H9 (cell line): ENCODE results near the gene SSBP2. TPM values are rescaled to one million over a fixed set of nuclear protein-coding genes. Genes with fewer than 3 reads are reported as not detected.
"Not testable (repeated sequence)": the region's sequence is repeated elsewhere in the genome, so short reads cannot be mapped to it uniquely, and the experiment has no call there.

Experiments used
- DNase-seq: peaks from one replicate; pipeline ENCODE4 v3.0.0-alpha.2; 2017
- H2AFZ ChIP-seq: one replicate; pipeline ENCODE4 v1.6.1; 2013; ENCODE audit warnings: mild to moderate bottlenecking, low read length, control low read depth, moderate library complexity
- H2AK5ac ChIP-seq: 2 replicates; pipeline ENCODE4 v1.6.1; 2013; ENCODE audit warnings: low read length, control low read depth, mixed read lengths; ENCODE audit not compliant: insufficient read length
- H2BK120ac ChIP-seq: one replicate; pipeline ENCODE4 v1.6.1; 2013; ENCODE audit warnings: low read depth, mild to moderate bottlenecking, low read length, control low read depth, inconsistent platforms; ENCODE audit not compliant: poor library complexity, severe bottlenecking
- H2BK12ac ChIP-seq: 2 replicates; pipeline ENCODE4 v1.6.1; 2013; ENCODE audit warnings: low read length, control low read depth, mixed read lengths, low read depth; ENCODE audit not compliant: insufficient read length
- H2BK15ac ChIP-seq: 2 replicates; pipeline ENCODE4 v1.6.1; 2013; ENCODE audit warnings: low read depth, low read length, control low read depth
- H2BK20ac ChIP-seq: one replicate; pipeline ENCODE4 v1.6.1; 2013; ENCODE audit warnings: low read depth, mild to moderate bottlenecking, low read length, control low read depth, inconsistent platforms; ENCODE audit not compliant: poor library complexity, severe bottlenecking
- H2BK5ac ChIP-seq: 2 replicates; pipeline ENCODE4 v1.6.1; 2013; ENCODE audit warnings: low read length, control low read depth, mixed read lengths; ENCODE audit not compliant: insufficient read length
- H3K14ac ChIP-seq: 2 replicates; pipeline ENCODE4 v1.6.1; 2013; ENCODE audit warnings: low read length, control low read depth; ENCODE audit not compliant: insufficient read depth
- H3K18ac ChIP-seq: 2 replicates; pipeline ENCODE4 v1.6.1; 2013; ENCODE audit warnings: low read depth, mild to moderate bottlenecking, mixed read lengths, low read length, control low read depth; ENCODE audit not compliant: insufficient read length
- H3K23ac ChIP-seq: 2 replicates; pipeline ENCODE4 v1.6.1; 2013; ENCODE audit warnings: low read length, control low read depth, mixed read lengths, low read depth; ENCODE audit not compliant: insufficient read length
- H3K23me2 ChIP-seq: 2 replicates; pipeline ENCODE4 v1.6.1; 2013; ENCODE audit warnings: low read depth, mild to moderate bottlenecking, mixed read lengths, low read length, control low read depth; ENCODE audit not compliant: insufficient read length, poor library complexity, severe bottlenecking
- H3K27ac ChIP-seq: 2 replicates; pipeline ENCODE4 v1.5.1; 2013; ENCODE audit warnings: low read length, control low read depth, mixed read lengths, low read depth; ENCODE audit not compliant: insufficient read length
- H3K27me3 ChIP-seq: 2 replicates; pipeline ENCODE4 v1.6.1; 2013; ENCODE audit warnings: low read length, control low read depth, inconsistent platforms; ENCODE audit not compliant: insufficient read depth
- H3K4ac ChIP-seq: 2 replicates; pipeline ENCODE4 v1.6.1; 2013; ENCODE audit warnings: low read depth, mild to moderate bottlenecking, control low read depth, inconsistent platforms, low read length, moderate library complexity
- H3K4me1 ChIP-seq: 2 replicates; pipeline ENCODE4 v1.6.1; 2013; ENCODE audit warnings: low read length, control low read depth, inconsistent platforms; ENCODE audit not compliant: insufficient read depth
- H3K4me2 ChIP-seq: 2 replicates; pipeline ENCODE4 v1.6.1; 2013; ENCODE audit warnings: low read length, control low read depth, mixed read lengths; ENCODE audit not compliant: insufficient read length, insufficient read depth
- H3K56ac ChIP-seq: 2 replicates; pipeline ENCODE4 v1.6.1; 2013; ENCODE audit warnings: low read depth, mild to moderate bottlenecking, mixed read lengths, low read length, control low read depth; ENCODE audit not compliant: insufficient read length
- H3K79me1 ChIP-seq: 2 replicates; pipeline ENCODE4 v1.6.1; 2013; ENCODE audit warnings: low read depth, mild to moderate bottlenecking, moderate library complexity, low read length, control low read depth, inconsistent platforms; ENCODE audit not compliant: insufficient read depth, poor library complexity, severe bottlenecking
- H3K79me2 ChIP-seq: 2 replicates; pipeline ENCODE4 v1.6.1; 2013; ENCODE audit warnings: low read length, control low read depth, inconsistent platforms; ENCODE audit not compliant: insufficient read depth
- H3K9ac ChIP-seq: 2 replicates; pipeline ENCODE4 v1.6.1; 2013; ENCODE audit warnings: low read length, control low read depth, mixed read lengths; ENCODE audit not compliant: insufficient read length; ENCODE audit errors: extremely low read depth
- H3K9me3 ChIP-seq: one replicate; pipeline ENCODE4 v1.6.1; 2013; ENCODE audit warnings: low read depth, low read length, inconsistent platforms; ENCODE audit not compliant: control insufficient read depth
- H3T11ph ChIP-seq: one replicate; pipeline ENCODE4 v1.6.1; 2013; ENCODE audit warnings: mild to moderate bottlenecking, low read length, control low read depth, inconsistent platforms
- H4K20me1 ChIP-seq: one replicate; pipeline ENCODE4 v1.6.1; 2013; ENCODE audit not compliant: control insufficient read depth, insufficient read length, insufficient read depth
- H4K5ac ChIP-seq: 2 replicates; pipeline ENCODE4 v1.6.1; 2013; ENCODE audit warnings: low read depth, mild to moderate bottlenecking, mixed read lengths, low read length, control low read depth; ENCODE audit not compliant: insufficient read length
- H4K8ac ChIP-seq: replicated peaks from 2 replicates; pipeline ENCODE4 v1.6.1; 2013; ENCODE audit warnings: low read length, control low read depth, mixed read lengths, low read depth; ENCODE audit not compliant: insufficient read length
- H4K91ac ChIP-seq: 2 replicates; pipeline ENCODE4 v1.6.1; 2013; ENCODE audit warnings: low read depth, mild to moderate bottlenecking, moderate library complexity, mixed read lengths, low read length, control low read depth; ENCODE audit not compliant: insufficient read length
- H3K27ac Mint-ChIP-seq, 3 experiments: 2 replicates in 2 of 3; 3 replicates in 1 of 3; pipeline ENCODE4 v1.8.0; 2020 to 2021; ENCODE audit warnings: mixed read lengths in 3 of 3, mild to moderate bottlenecking in 1 of 3, moderate library complexity in 1 of 3
- H3K27me3 Mint-ChIP-seq: 2 replicates; pipeline ENCODE4 v1.8.0; 2021; ENCODE audit warnings: low read depth, mild to moderate bottlenecking, moderate library complexity, mixed read lengths
- H3K36me3 Mint-ChIP-seq, 3 experiments: 2 replicates in 2 of 3; 3 replicates in 1 of 3; pipeline ENCODE4 v1.8.0; 2020 to 2021; ENCODE audit warnings: low read depth in 3 of 3, mixed read lengths in 3 of 3; ENCODE audit not compliant: insufficient read depth in 1 of 3
- H3K4me1 Mint-ChIP-seq, 2 experiments: 2 replicates each; pipeline ENCODE4 v1.8.0; 2020; ENCODE audit warnings: mixed read lengths in 2 of 2
- H3K4me3 Mint-ChIP-seq, 2 experiments: 2 replicates in 1 of 2; 3 replicates in 1 of 2; pipeline ENCODE4 v1.8.0; 2020 to 2021; ENCODE audit warnings: mild to moderate bottlenecking in 2 of 2, mixed read lengths in 2 of 2, moderate library complexity in 1 of 2
- H3K9me3 Mint-ChIP-seq, 2 experiments: 2 replicates in 1 of 2; 3 replicates in 1 of 2; pipeline ENCODE4 v1.8.0; 2020; ENCODE audit warnings: mild to moderate bottlenecking in 2 of 2, mixed read lengths in 2 of 2, moderate library complexity in 1 of 2
- CTCF ChIP-seq: fragments of 200-600 bp; sonication (generic); conservative IDR thresholded peaks from 3 replicates; pipeline ENCODE4 v1.8.0; 2021; ENCODE audit warnings: antibody characterized with exemption, mild to moderate bottlenecking
- WGBS: extraction: QIAGEN DNeasy Blood & Tissue Kit; methylation state at CpG from one replicate; pipeline ENCODE4 v1.1.7; 2013; ENCODE audit warnings: missing lambda C conversion rate, low lambda C conversion rate, mixed read lengths; ENCODE audit not compliant: insufficient read length; ENCODE audit errors: extremely low coverage; 5-methylcytosine and 5-hydroxymethylcytosine counted together
- total RNA-seq: library from RNA; stranded (reverse); gene quantifications from 2 replicates; pipeline ENCODE4 v1.2.1, GENCODE V29; 2021

Gene SSBP2
- total RNA-seq, 1 experiment from 2014 or later = 35.6 TPM

- no peaks in the 10 kb centered on the region for H3K23me2 ChIP-seq
- no peaks in the 10 kb centered on the region for H3K4me1 ChIP-seq
- Mint-ChIP-seq H3K4me1 (no peaks in the 10 kb centered on the region), H3K9me3 (peaks cover 0 to 2% of the 10 kb centered on the region in 2 experiments; a peak in 2 of 5 replicates), H3K27ac (no peak overlapping the region), H3K4me3 (no peak overlapping the region), H3K36me3 (peaks cover 0 to 6% (median 0%) of the 10 kb centered on the region in 3 experiments; a peak in 3 of 7 replicates), H3K27me3 (no peaks in the 10 kb centered on the region)
- no peak overlapping the region for H2BK20ac ChIP-seq
- H3K9me3 ChIP-seq = no peaks in the 10 kb centered on the region
- H3K4me2 ChIP-seq = no peak overlapping the region
- no peaks in the 10 kb centered on the region for H3K27me3 ChIP-seq
- H4K91ac ChIP-seq = no peak overlapping the region
- no peak overlapping the region for H2BK15ac ChIP-seq
- H3K23ac ChIP-seq = no peak overlapping the region
- H3K79me2 ChIP-seq = no peaks in the 10 kb centered on the region; the same call in 1 of the 2 replicates
- no peak overlapping the region for H3K56ac ChIP-seq
- no peak overlapping the region for H3K18ac ChIP-seq
- no peaks in the 10 kb centered on the region for H3K79me1 ChIP-seq
- no peak overlapping the region for H2AFZ ChIP-seq
- H4K20me1 ChIP-seq = no peaks in the 10 kb centered on the region
- H2BK120ac ChIP-seq = no peak overlapping the region
- no peak overlapping the region for H3K4ac ChIP-seq
- no peak overlapping the region for H4K8ac ChIP-seq
- no peak overlapping the region for H2BK12ac ChIP-seq
- H2AK5ac ChIP-seq = no peak overlapping the region
- WGBS = no CpG with 5 or more reads among the region's 1 CpG
- H3T11ph ChIP-seq = no peak overlapping the region
- H3K14ac ChIP-seq = no peak overlapping the region
- no peak overlapping the region for H4K5ac ChIP-seq
- H3K27ac ChIP-seq = no peak overlapping the region
- H3K9ac ChIP-seq = no peak overlapping the region
- DNase-seq = no peak
- no peak overlapping the region for H2BK5ac ChIP-seq
- no peak for TF ChIP-seq CTCF
These were observed 245.2 kb downstream of the SSBP2 start for GRCh38 chr5:81505672-81506071.

GRCh38 chr5:81503602-81504001 is 247.3 kb downstream of the SSBP2 start:
- not testable (repeated sequence) for H4K5ac ChIP-seq, H3K4me2 ChIP-seq, H2BK15ac ChIP-seq, H3K4me3 Mint-ChIP-seq, H4K20me1 ChIP-seq, H3K9me3 ChIP-seq, H3K56ac ChIP-seq, H4K91ac ChIP-seq, H2AFZ ChIP-seq, H2BK12ac ChIP-seq, H3K4ac ChIP-seq, H3K14ac ChIP-seq, H3K27me3 Mint-ChIP-seq, H3K79me1 ChIP-seq, H3K9me3 Mint-ChIP-seq, H3K27me3 ChIP-seq, H3K4me1 ChIP-seq, H3K23me2 ChIP-seq, H2AK5ac ChIP-seq, H2BK5ac ChIP-seq, H3K79me2 ChIP-seq, H3K23ac ChIP-seq, H2BK120ac ChIP-seq, H2BK20ac ChIP-seq, H3K18ac ChIP-seq, H3T11ph ChIP-seq, H3K9ac ChIP-seq, H3K27ac ChIP-seq, H3K4me1 Mint-ChIP-seq, H4K8ac ChIP-seq, DNase-seq, H3K36me3 Mint-ChIP-seq, H3K27ac Mint-ChIP-seq
